Osteoblast (primary cell): Measurements from ENCODE around the gene PTPN18. TPM values are rescaled to one million over a fixed set of nuclear protein-coding genes. Genes with fewer than 3 reads are reported as not detected.
"Not testable (repeated sequence)": the region's sequence is repeated elsewhere in the genome, so short reads cannot be mapped to it uniquely, and the experiment has no call there.

Experiments
- DNase-seq: peaks from one replicate; pipeline ENCODE4 v3.0.0; 2011; ENCODE audit warnings: low spot score, mixed read lengths; ENCODE audit not compliant: insufficient read length; ENCODE audit errors: missing footprints
- H2AFZ ChIP-seq: 2 replicates; pipeline ENCODE4 v1.6.0; 2011; ENCODE audit warnings: mild to moderate bottlenecking, low read length
- H3K27ac ChIP-seq: 2 replicates; pipeline ENCODE4 v1.5.1; 2011; ENCODE audit warnings: mild to moderate bottlenecking, low read depth, low read length, moderate library complexity
- H3K27me3 ChIP-seq: 2 replicates; pipeline ENCODE4 v1.6.0; 2012; ENCODE audit warnings: mild to moderate bottlenecking, control low read depth, inconsistent platforms, low read length, moderate library complexity; ENCODE audit not compliant: insufficient read depth
- H3K36me3 ChIP-seq: 2 replicates; pipeline ENCODE4 v1.5.1; 2011; ENCODE audit warnings: mild to moderate bottlenecking, low read length, control low read depth, moderate library complexity; ENCODE audit not compliant: insufficient read depth
- H3K4me1 ChIP-seq: 2 replicates; pipeline ENCODE4 v1.5.1; 2011; ENCODE audit warnings: mild to moderate bottlenecking, low read length, control low read depth, moderate library complexity; ENCODE audit not compliant: insufficient read depth
- H3K4me2 ChIP-seq: 2 replicates; pipeline ENCODE4 v1.6.0; 2011; ENCODE audit warnings: mild to moderate bottlenecking, low read length; ENCODE audit not compliant: insufficient read depth
- H3K4me3 ChIP-seq: fragments of 200-600 bp; sonication (generic); 3 replicates; pipeline ENCODE4 v1.5.1; 2012; ENCODE audit warnings: mild to moderate bottlenecking, low read length, inconsistent platforms; ENCODE audit not compliant: insufficient read depth
- H3K79me2 ChIP-seq: 2 replicates; pipeline ENCODE4 v1.6.0; 2012; ENCODE audit warnings: mild to moderate bottlenecking, low read length, control low read depth, inconsistent platforms; ENCODE audit not compliant: insufficient read depth
- H3K9me3 ChIP-seq: 2 replicates; pipeline ENCODE4 v1.5.1; 2011; ENCODE audit warnings: low read depth, low read length, control low read depth
- H4K20me1 ChIP-seq: 2 replicates; pipeline ENCODE4 v1.6.0; 2012; ENCODE audit warnings: mild to moderate bottlenecking, low read length, control low read depth; ENCODE audit not compliant: insufficient read depth
- CTCF ChIP-seq: IDR thresholded peaks from 2 replicates; pipeline ENCODE4 v1.5.1; 2011; ENCODE audit warnings: mild to moderate bottlenecking, low read depth, low read length, moderate library complexity; ENCODE audit errors: extremely low read depth
- total RNA-seq: library from RNA; depleted of rRNA; stranded (reverse); fragments of >200 nt; gene quantifications from 2 replicates; pipeline ENCODE4 v1.2.3, GENCODE V29; 2012

The PTPN18 gene
- total RNA-seq, 1 donor: 29.0 TPM

GRCh38 chr2:130332271-130333073 lies 23.4 kb upstream of the PTPN18 start:
- peak overlapping the region; percentile 47 for H2AFZ ChIP-seq
- peak; percentile 96 for TF ChIP-seq CTCF
- H3K79me2 ChIP-seq: no peaks in the 10 kb centered on the region
- DNase-seq: peak; percentile 97
- H3K4me2 ChIP-seq: peak overlapping the region; percentile 51
- H3K4me1 ChIP-seq: peaks cover 13% of the 10 kb centered on the region
- H3K9me3 ChIP-seq: no peaks in the 10 kb centered on the region
- peaks cover 8% of the 10 kb centered on the region for H3K27me3 ChIP-seq
- no peaks in the 10 kb centered on the region for H4K20me1 ChIP-seq
- no peak overlapping the region for H3K4me3 ChIP-seq
- no peak overlapping the region for H3K27ac ChIP-seq
- H3K36me3 ChIP-seq: no peaks in the 10 kb centered on the region

GRCh38 chr2:130333253-130333652 lies 22.6 kb upstream of the PTPN18 start:
- H3K27me3 ChIP-seq, H2AFZ ChIP-seq, H3K4me3 ChIP-seq, H3K4me2 ChIP-seq, H3K36me3 ChIP-seq, H3K9me3 ChIP-seq, H3K27ac ChIP-seq, H4K20me1 ChIP-seq, DNase-seq, H3K79me2 ChIP-seq: not testable (repeated sequence)
- H3K4me1 ChIP-seq: peaks cover 15% of the 10 kb centered on the region

DNA sequence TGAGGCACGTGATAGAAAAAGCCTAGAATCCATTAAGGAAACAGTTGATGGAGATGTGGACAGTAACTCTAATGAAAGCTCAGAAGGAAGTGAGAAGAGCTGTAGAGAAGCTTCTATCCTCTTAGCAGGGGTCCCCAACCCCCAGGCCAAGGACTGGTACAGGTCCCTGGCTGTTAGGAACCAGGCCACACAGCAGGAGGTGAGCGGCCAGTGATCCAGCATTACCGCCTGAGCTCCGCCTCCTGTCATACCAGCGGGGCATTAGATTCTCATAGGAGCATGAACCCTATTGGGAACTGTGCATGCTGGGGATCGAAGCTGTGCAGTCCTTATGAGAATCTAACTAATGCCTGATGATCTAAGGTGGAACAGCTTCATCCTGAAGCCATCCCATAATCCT lies 21.8 kb upstream of the PTPN18 start:
- no peak for DNase-seq
- no peaks in the 10 kb centered on the region for H3K79me2 ChIP-seq

DNA sequence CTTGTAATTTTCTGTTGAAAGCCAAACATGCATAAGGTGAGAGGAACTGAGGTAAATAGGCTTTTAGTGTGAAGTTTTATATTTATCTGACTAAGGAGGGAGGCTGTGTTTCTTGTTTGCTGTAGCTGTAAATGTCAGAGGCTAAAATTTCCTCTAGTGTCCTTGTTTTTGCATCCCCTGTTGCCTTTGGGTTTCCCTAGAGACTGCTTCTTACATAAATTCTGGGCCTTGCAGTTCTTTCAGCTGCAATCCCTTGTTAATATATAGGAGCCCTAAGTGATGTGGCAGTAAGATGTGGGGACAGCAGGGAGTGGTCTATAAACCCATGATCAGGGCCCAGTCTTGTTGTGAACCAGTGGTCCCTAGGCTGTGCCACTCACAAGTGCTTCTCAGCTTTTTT lies 20.6 kb upstream of the PTPN18 start:
- Histone ChIP-seq H2AFZ (no peak overlapping the region), H4K20me1 (no peaks in the 10 kb centered on the region), H3K79me2 (no peaks in the 10 kb centered on the region), H3K9me3 (no peaks in the 10 kb centered on the region), H3K27me3 (peaks cover 8% of the 10 kb centered on the region), H3K4me2 (no peak overlapping the region), H3K27ac (no peak overlapping the region), H3K4me3 (no peak overlapping the region), H3K4me1 (peaks cover 16% of the 10 kb centered on the region), H3K36me3 (peaks cover 12% of the 10 kb centered on the region)
- TF ChIP-seq CTCF: no peak
- no peak for DNase-seq

More for the DNA sequence above, 21.8 kb upstream of the PTPN18 start:
- no peak overlapping the region for H3K4me3 ChIP-seq
- peaks cover 8% of the 10 kb centered on the region for H3K27me3 ChIP-seq
- H3K4me2 ChIP-seq: no peak overlapping the region
- H3K27ac ChIP-seq: no peak overlapping the region
- TF ChIP-seq CTCF: no peak
- peaks cover 16% of the 10 kb centered on the region for H3K4me1 ChIP-seq
- no peaks in the 10 kb centered on the region for H3K9me3 ChIP-seq
- peaks cover 6% of the 10 kb centered on the region for H3K36me3 ChIP-seq
- H4K20me1 ChIP-seq: no peaks in the 10 kb centered on the region
- no peak overlapping the region for H2AFZ ChIP-seq
